OCI-LY7 (cell line): ENCODE measurements around the gene MREG. TPM values are rescaled to one million over a fixed set of nuclear protein-coding genes. Genes with fewer than 3 reads are reported as not detected.
"Not testable (repeated sequence)": the region's sequence is repeated elsewhere in the genome, so short reads cannot be mapped to it uniquely, and the experiment has no call there.

Source experiments
- BruUV-seq: library from RNA; stranded (reverse); fragments of 400-500 nt; replicated peaks from 2 replicates; lab custom pipeline; 2021; lab: Mats Ljungman, UMichigan
- CTCF ChIA-PET: fragments of 300-600 bp; sonication (Branson Sonifier 250); formaldehyde crosslinking; loops from one replicate; lab custom pipeline; 2022; ENCODE audit warnings: antibody characterized with exemption; ENCODE audit not compliant: unreplicated experiment; lab: Charles Lee
- POLR2A ChIA-PET: fragments of 300-600 bp; sonication (Branson Sonifier 250); formaldehyde crosslinking; loops from one replicate; lab custom pipeline; 2022; ENCODE audit warnings: antibody characterized with exemption; lab: Charles Lee
- DNase-seq: peaks from one replicate; pipeline ENCODE4 v3.0.0-alpha.2; 2015; ENCODE audit warnings: low spot score
- H2AFZ ChIP-seq: fragments of 200-600 bp; sonication (generic), shearing (Covaris generic); 2 replicates; pipeline ENCODE4 v1.6.1; 2014; ENCODE audit warnings: mild to moderate bottlenecking, antibody characterized with exemption, low read length, moderate library complexity
- H3K27ac ChIP-seq: fragments of 200-600 bp; sonication (generic); 2 replicates; pipeline ENCODE4 v1.5.1; 2014; ENCODE audit warnings: mixed run types, low read depth, mild to moderate bottlenecking, moderate library complexity, low read length, inconsistent platforms; ENCODE audit not compliant: poor library complexity, severe bottlenecking
- H3K36me3 ChIP-seq: fragments of 200-600 bp; sonication (generic); 2 replicates; pipeline ENCODE4 v1.6.1; 2014; ENCODE audit warnings: mild to moderate bottlenecking, antibody characterized with exemption, low read length, moderate library complexity, mixed read lengths; ENCODE audit not compliant: insufficient read depth
- H3K4me1 ChIP-seq: fragments of 200-600 bp; sonication (generic); 2 replicates; pipeline ENCODE4 v1.5.1; 2014; ENCODE audit warnings: mild to moderate bottlenecking, low read length; ENCODE audit not compliant: insufficient read depth, poor library complexity, severe bottlenecking
- H3K4me2 ChIP-seq: fragments of 200-600 bp; sonication (generic); 2 replicates; pipeline ENCODE4 v1.6.1; 2014; ENCODE audit warnings: mild to moderate bottlenecking, low read length
- H3K4me3 ChIP-seq: fragments of 200-600 bp; sonication (generic); 2 replicates; pipeline ENCODE4 v1.5.1; 2014; ENCODE audit warnings: mild to moderate bottlenecking, low read depth, low read length; ENCODE audit not compliant: poor library complexity, severe bottlenecking
- H3K79me2 ChIP-seq: fragments of 200-600 bp; sonication (generic); 2 replicates; pipeline ENCODE4 v1.6.1; 2016; ENCODE audit warnings: low read depth, mild to moderate bottlenecking, low read length, moderate library complexity, mixed read lengths; ENCODE audit not compliant: insufficient read depth
- H3K9me2 ChIP-seq: fragments of 200-600 bp; sonication (generic); 2 replicates; pipeline ENCODE4 v1.6.1; 2016; ENCODE audit warnings: mild to moderate bottlenecking, low read length, mixed read lengths; ENCODE audit not compliant: insufficient read depth
- H3K9me3 ChIP-seq: fragments of 200-600 bp; sonication (generic); 2 replicates; pipeline ENCODE4 v1.6.1; 2014; ENCODE audit warnings: mild to moderate bottlenecking, mixed run types, low read length, mixed read lengths
- H4K20me1 ChIP-seq: fragments of 200-600 bp; sonication (generic); 2 replicates; pipeline ENCODE4 v1.6.1; 2014; ENCODE audit warnings: mild to moderate bottlenecking, antibody characterized with exemption, low read length, moderate library complexity, mixed read lengths; ENCODE audit not compliant: insufficient read depth
- CTCF ChIP-seq: fragments of 200-600 bp; sonication (generic); conservative IDR thresholded peaks from 2 replicates; pipeline ENCODE4 v1.5.1; 2014; ENCODE audit warnings: mild to moderate bottlenecking, antibody characterized with exemption, low read length, moderate library complexity, mixed read lengths
- EZH2phosphoT487 ChIP-seq: fragments of 200-600 bp; sonication (generic); IDR thresholded peaks from 2 replicates; pipeline ENCODE4 v1.6.1; 2018; ENCODE audit warnings: low read depth, borderline replicate concordance, mild to moderate bottlenecking, mixed run types, antibody characterized with exemption, low read length, moderate library complexity, mixed read lengths
- intact Hi-C: fragments of 100-400 bp; cut with micrococcal nuclease; formaldehyde crosslinking; loops from one replicate; pipeline ENCODE4 v1.10.0; 2022; ENCODE audit not compliant: unreplicated experiment
- total RNA-seq, 2 experiments: library from RNA; depleted of rRNA in 1 of 2; stranded (reverse); fragments of >200 nt in 1 of 2; shearing (Covaris generic) in 1 of 2; gene quantifications; 2 replicates each; pipeline ENCODE4 v1.2.3, GENCODE V29; 2014 to 2022

The MREG gene
- total RNA-seq, 2 experiments from 2014 or later = 5.6 to 9.3 TPM

DNA sequence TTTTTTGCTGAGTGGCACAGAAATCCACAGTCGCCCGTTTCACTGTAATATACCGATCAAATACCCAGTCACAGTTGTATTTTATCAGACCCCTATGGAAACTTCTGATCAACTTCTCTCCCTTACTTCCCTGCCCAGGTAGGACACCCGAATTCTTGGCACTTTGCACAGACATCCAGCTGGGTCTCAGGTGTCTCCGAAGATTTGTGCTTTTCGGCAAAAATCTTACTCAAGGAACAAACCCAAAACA lies 596 bp downstream of the MREG start:
- Histone ChIP-seq H3K4me2 (peak overlapping the region; percentile 87), H3K27ac (peak overlapping the region; percentile 23), H2AFZ (peak overlapping the region; percentile 77), H4K20me1 (no peaks in the 10 kb centered on the region), H3K36me3 (no peaks in the 10 kb centered on the region), H3K9me3 (no peaks in the 10 kb centered on the region), H3K9me2 (no peaks in the 10 kb centered on the region), H3K79me2 (peaks cover 16% of the 10 kb centered on the region; the same call in 1 of the 2 replicates), H3K4me3 (peak overlapping the region; percentile 81), H3K4me1 (peaks cover 50% of the 10 kb centered on the region)
- POLR2A ChIA-PET = interaction anchor here (0.7 to 1.4 kb wide), 5 partner anchors 8 to 175 kb away, joined by 3 to 6 read pairs (median 3); no protein-coding TSS in a partner anchor
- TF ChIP-seq CTCF = no peak
- no peak for DNase-seq
- intact Hi-C loops = loop anchor here (5.0 kb wide), 1 partner anchor 700 kb away; the partner anchor contains the start of gene ATIC
- CTCF ChIA-PET = no interaction called here
- no TSS peak for BruUV-seq

DNA sequence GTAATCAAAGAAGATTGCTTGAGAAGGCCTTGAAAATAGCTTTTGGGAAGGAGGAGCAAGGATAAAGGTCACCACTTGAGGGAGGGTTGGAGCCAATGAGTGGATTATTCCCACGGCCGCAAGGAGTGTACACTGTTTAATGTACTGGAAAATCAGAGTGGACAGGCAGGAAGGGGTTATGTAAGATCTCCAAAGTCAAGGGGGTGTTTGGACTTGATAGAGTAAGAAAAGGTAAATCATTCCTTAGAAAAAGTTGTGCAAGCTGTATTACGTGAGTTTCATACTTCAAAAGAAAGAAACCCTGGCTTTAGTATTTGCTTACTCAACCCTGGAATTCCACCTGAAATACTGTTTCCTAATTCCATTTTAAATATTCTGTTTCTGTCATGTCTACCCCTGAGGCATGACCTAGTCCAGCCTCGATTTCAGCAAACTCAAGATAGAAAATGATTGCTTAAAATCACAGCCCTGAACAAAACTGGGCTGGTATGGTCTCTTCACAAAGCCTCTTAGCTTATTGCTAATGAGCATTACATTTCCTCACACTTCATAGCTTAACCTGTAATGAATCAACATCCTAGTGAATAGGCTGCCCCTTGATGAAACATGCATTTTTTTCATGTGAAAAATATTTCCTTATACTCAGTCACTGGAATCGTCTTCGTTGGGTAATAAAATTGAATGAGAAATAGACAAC lies 1.1 kb downstream of the MREG start:
- peak; percentile 7 for DNase-seq
- intact Hi-C loops = loop anchor here (5.0 kb wide), 1 partner anchor 700 kb away; the partner anchor contains the start of gene ATIC
- no peaks in the 10 kb centered on the region for H3K36me3 ChIP-seq
- peaks cover 16% of the 10 kb centered on the region; the same call in 1 of the 2 replicates for H3K79me2 ChIP-seq
- H3K9me2 ChIP-seq = no peaks in the 10 kb centered on the region
- H3K27ac ChIP-seq = no peak overlapping the region
- ChIA-PET POLR2A (interaction anchor here (0.6 to 1.4 kb wide), 7 partner anchors 9 to 1188 kb away, joined by 3 to 6 read pairs (median 3); no protein-coding TSS in a partner anchor), CTCF (no interaction called here)
- TF ChIP-seq CTCF (no peak), EZH2phosphoT487 (no peak)
- H4K20me1 ChIP-seq = no peaks in the 10 kb centered on the region
- BruUV-seq = TSS peak; percentile 68
- H2AFZ ChIP-seq = peak overlapping the region; percentile 77; the same call in 1 of the 2 replicates
- peak overlapping the region; percentile 87 for H3K4me2 ChIP-seq
- H3K4me3 ChIP-seq = peak overlapping the region; percentile 81
- no peaks in the 10 kb centered on the region for H3K9me3 ChIP-seq
- H3K4me1 ChIP-seq = peaks cover 45% of the 10 kb centered on the region

GRCh38 chr2:216009215-216009614 lies 4.1 kb downstream of the MREG start:
- H4K20me1 ChIP-seq, H3K4me3 ChIP-seq, H3K27ac ChIP-seq, H2AFZ ChIP-seq, intact Hi-C loops, H3K36me3 ChIP-seq, BruUV-seq, POLR2A ChIA-PET, H3K9me3 ChIP-seq, H3K4me2 ChIP-seq, DNase-seq, H3K9me2 ChIP-seq, CTCF ChIA-PET: not testable (repeated sequence)
- Histone ChIP-seq H3K79me2 (peaks cover 16% of the 10 kb centered on the region; the same call in 1 of the 2 replicates), H3K4me1 (peaks cover 19% of the 10 kb centered on the region)
